GM12891 (cell line): ENCODE results near the gene TRAP1.

ENCODE experiments used
- DNase-seq: peaks from one replicate; pipeline ENCODE4 v3.0.0; 2011; ENCODE audit warnings: low spot score; ENCODE audit not compliant: insufficient read length
- FAIRE-seq: peaks from 2 replicates; lab custom pipeline; 2011; peaks lifted over from hg19 to GRCh38; lab: Jason Lieb, UNC
- PAX5 ChIP-seq: IDR thresholded peaks from 2 replicates; pipeline ENCODE4 v1.6.1; 2011; ENCODE audit warnings: low read length, moderate library complexity, mild to moderate bottlenecking; ENCODE audit not compliant: insufficient read depth, severe bottlenecking
- POLR2A ChIP-seq: IDR thresholded peaks from 2 replicates; pipeline ENCODE4 v1.6.1; 2011; ENCODE audit warnings: low read depth, low read length, control low read depth
- POLR2AphosphoS5 ChIP-seq: IDR thresholded peaks from 2 replicates; pipeline ENCODE4 v1.6.1; 2011; ENCODE audit warnings: low read depth, low read length, control low read depth
- POU2F2 ChIP-seq: IDR thresholded peaks from 2 replicates; pipeline ENCODE4 v1.6.1; 2011; ENCODE audit warnings: low read depth, mild to moderate bottlenecking, control low read depth, low read length, moderate library complexity
- SPI1 ChIP-seq: IDR thresholded peaks from 2 replicates; pipeline ENCODE4 v1.6.1; 2011; ENCODE audit warnings: low read depth, low read length, control low read depth
- TAF1 ChIP-seq: IDR thresholded peaks from 2 replicates; pipeline ENCODE4 v1.6.1; 2011; ENCODE audit warnings: low read depth, low read length, control low read depth

The TRAP1 gene

GRCh38 chr16:3677994-3678393 is 39.3 kb downstream of the TRAP1 start:
- TF ChIP-seq POU2F2 (no peak), TAF1 (no peak), SPI1 (no peak), POLR2A (no peak), PAX5 (no peak), POLR2AphosphoS5 (no peak)
- DNase-seq (no peak), FAIRE-seq (no peak)

- TF ChIP-seq SPI1, result no peak
- no peak for TF ChIP-seq POU2F2
- no peak for TF ChIP-seq PAX5
- TF ChIP-seq TAF1, result no peak
- no peak for TF ChIP-seq POLR2A
- no peak for TF ChIP-seq POLR2AphosphoS5
Measured at GRCh38 chr16:3675601-3676130, 41.7 kb downstream of the TRAP1 start.

GRCh38 chr16:3674513-3675295 is 42.6 kb downstream of the TRAP1 start:
- DNase-seq, result no peak
- no peak for FAIRE-seq
- no peak for TF ChIP-seq POLR2A
- no peak for TF ChIP-seq SPI1
- TF ChIP-seq POU2F2, result no peak
- no peak for TF ChIP-seq POLR2AphosphoS5
- TF ChIP-seq TAF1, result no peak
- no peak for TF ChIP-seq PAX5

More at GRCh38 chr16:3675601-3676130, 41.7 kb downstream of the TRAP1 start:
- FAIRE-seq (no peak), DNase-seq (no peak)

GRCh38 chr16:3673676-3674377 is 43.5 kb downstream of the TRAP1 start:
- DNase-seq, result no peak
- no peak for TF ChIP-seq TAF1
- no peak for TF ChIP-seq POLR2AphosphoS5
- TF ChIP-seq POLR2A, result no peak
- no peak for TF ChIP-seq POU2F2
- TF ChIP-seq SPI1, result no peak
- TF ChIP-seq PAX5, result no peak
- no peak for FAIRE-seq

GRCh38 chr16:3673201-3673600 is 44.1 kb downstream of the TRAP1 start:
- DNase-seq (no peak), FAIRE-seq (no peak)
- TF ChIP-seq TAF1 (no peak), POU2F2 (no peak), PAX5 (no peak), SPI1 (no peak), POLR2AphosphoS5 (no peak), POLR2A (no peak)

- no peak for DNase-seq
- TF ChIP-seq POLR2A, result no peak
- FAIRE-seq, result no peak
Measured at GRCh38 chr16:3672571-3673041, 44.7 kb downstream of the TRAP1 start.

- TF ChIP-seq SPI1, result no peak
- no peak for TF ChIP-seq POLR2AphosphoS5
- no peak for TF ChIP-seq POU2F2
- TF ChIP-seq TAF1, result no peak
- TF ChIP-seq POLR2A, result no peak
- no peak for TF ChIP-seq PAX5
- DNase-seq (no peak), FAIRE-seq (no peak)
Measured at GRCh38 chr16:3671424-3671823, 45.9 kb downstream of the TRAP1 start.

GRCh38 chr16:3670711-3671110 is 46.6 kb downstream of the TRAP1 start:
- no peak for TF ChIP-seq POLR2AphosphoS5
- no peak for TF ChIP-seq POU2F2
- no peak for TF ChIP-seq PAX5
- no peak for TF ChIP-seq TAF1
- no peak for TF ChIP-seq POLR2A
- no peak for TF ChIP-seq SPI1
- FAIRE-seq (no peak), DNase-seq (no peak)

- no peak for DNase-seq
- FAIRE-seq, result no peak
- TF ChIP-seq POLR2AphosphoS5 (no peak), POU2F2 (no peak), PAX5 (no peak), TAF1 (no peak), POLR2A (no peak), SPI1 (no peak)
Measured at GRCh38 chr16:3669082-3669481, 48.2 kb downstream of the TRAP1 start.
